Epithelial cell of esophagus (primary cell): ENCODE measurements around the gene MBOAT7.
"Not testable (repeated sequence)": the region's sequence is repeated elsewhere in the genome, so short reads cannot be mapped to it uniquely, and the experiment has no call there.

Experiments used
- DNase-seq: peaks from one replicate; pipeline ENCODE4 v3.0.0; 2010; ENCODE audit warnings: low read depth
- H3K4me3 ChIP-seq: 2 replicates; pipeline ENCODE4 v1.5.1; 2011; ENCODE audit warnings: mild to moderate bottlenecking, low read length, control low read depth
- CTCF ChIP-seq: IDR thresholded peaks from 2 replicates; pipeline ENCODE4 v1.5.1; 2011; ENCODE audit warnings: low read depth, mild to moderate bottlenecking, low read length, control low read depth, inconsistent platforms; ENCODE audit not compliant: insufficient read depth; ENCODE audit errors: missing control alignments

The MBOAT7 gene

DNA sequence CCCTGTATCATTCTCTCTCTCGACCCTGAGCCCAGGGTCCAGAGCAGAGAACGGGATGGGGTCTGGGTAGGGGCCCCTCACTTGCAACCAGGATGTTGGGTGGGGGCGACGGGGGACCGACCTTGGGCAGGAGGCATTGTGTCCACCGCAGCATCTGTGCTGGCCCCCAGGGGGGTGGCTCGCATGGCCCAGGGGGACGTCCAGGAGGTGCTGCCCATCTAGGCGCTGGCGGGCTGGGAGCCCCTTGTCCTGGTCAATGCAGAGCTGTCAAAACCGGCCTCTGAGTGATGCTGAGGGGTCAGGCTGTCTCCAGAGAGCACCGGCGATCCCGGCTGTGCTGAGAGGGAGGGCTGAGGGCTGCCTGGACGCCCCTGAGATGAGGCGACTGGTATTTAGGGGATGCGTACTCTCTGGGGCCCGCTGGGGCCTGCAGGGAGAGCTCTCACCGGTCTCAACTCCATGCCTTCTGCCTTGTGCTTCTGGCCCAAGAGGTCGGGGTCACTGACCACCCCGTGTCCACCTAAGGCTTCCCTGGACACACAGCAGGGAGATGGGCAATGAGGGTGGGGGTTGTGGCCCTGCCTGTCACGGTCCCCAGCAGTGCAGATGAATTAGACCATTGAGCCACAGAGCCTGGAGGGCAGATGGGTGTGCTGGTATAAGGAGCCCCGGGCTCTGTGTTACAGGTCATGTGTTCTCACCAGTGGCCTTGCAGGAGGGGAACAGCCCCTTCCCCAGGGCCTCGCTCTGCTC is 19.9 kb upstream of the MBOAT7 start:
- TF ChIP-seq CTCF: no peak
- no peak overlapping the region for H3K4me3 ChIP-seq
- no peak for DNase-seq

DNA sequence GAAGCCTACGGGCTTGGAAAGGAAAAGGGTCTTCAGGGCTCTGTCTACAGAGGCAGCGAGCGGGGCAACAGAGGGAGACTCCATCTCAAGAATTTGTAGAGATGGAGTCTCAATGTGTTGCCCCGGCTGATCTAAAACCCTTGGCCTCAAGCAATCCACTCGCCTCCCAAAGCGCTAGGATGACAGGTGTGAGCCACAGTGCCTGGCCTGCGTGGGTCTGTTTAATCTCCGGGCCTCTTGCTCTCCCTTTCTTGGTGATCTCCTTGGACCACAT is 19.3 kb upstream of the MBOAT7 start:
- no peak for TF ChIP-seq CTCF
- peak; percentile 35 for DNase-seq
- H3K4me3 ChIP-seq: no peak overlapping the region

DNA sequence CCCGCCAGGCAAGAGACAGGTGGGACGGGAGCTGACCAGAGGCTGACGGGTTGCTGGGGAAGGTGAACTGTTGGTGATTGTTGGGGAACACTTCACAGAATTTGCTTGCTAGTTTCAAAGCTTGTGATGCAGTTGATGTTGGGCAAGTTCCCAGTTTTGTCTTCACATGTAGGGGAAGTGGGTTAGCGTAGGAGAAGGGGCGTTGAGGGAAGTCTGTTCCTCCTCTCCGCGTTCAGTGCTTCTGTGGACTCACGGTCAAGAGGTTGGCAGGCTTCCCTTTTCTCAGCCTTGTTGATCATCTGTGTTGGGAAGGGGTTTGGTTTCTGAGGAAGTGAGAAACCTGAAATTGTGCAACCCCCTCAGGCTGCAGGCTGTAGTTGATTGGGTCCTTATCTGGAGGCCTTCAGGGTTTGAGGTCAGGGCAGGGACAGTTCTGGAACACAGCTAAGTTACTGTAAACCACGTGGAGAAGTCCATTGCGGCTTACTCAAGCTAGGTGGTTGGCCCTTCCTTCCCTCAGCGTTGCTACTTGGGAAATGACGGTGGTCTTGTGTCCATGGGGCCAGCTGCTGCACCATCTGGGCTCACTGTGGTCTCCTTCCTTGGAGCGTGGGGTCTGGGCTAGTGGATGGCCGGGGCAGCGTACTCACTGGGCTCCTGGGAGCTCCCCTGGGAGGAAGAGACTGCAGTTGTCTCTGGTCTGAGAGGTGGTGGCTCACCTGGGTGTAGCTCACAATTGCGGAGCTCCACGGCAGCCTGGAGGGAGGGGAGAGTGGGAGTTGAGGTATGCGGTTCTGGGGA is 18.8 kb upstream of the MBOAT7 start:
- DNase-seq: peak; percentile 41
- TF ChIP-seq CTCF: no peak
- no peak overlapping the region for H3K4me3 ChIP-seq

GRCh38 chr19:54207676-54207982 is 18.2 kb upstream of the MBOAT7 start:
- TF ChIP-seq CTCF: no peak
- DNase-seq: no peak
- H3K4me3 ChIP-seq: no peak overlapping the region

- not testable (repeated sequence) for DNase-seq, H3K4me3 ChIP-seq
These were observed 17.8 kb upstream of the MBOAT7 start for GRCh38 chr19:54207193-54207592.

- no peak overlapping the region for H3K4me3 ChIP-seq
- no peak for DNase-seq
These were observed 17.4 kb upstream of the MBOAT7 start for GRCh38 chr19:54206831-54207177.

More at GRCh38 chr19:54206831-54207177, 17.4 kb upstream of the MBOAT7 start:
- no peak for TF ChIP-seq CTCF
